GM10266 (cell line): ENCODE measurements around the gene P2RY11.

Experiments used
- DNase-seq: peaks from one replicate; pipeline ENCODE4 v3.0.0; 2012; ENCODE audit errors: extremely low spot score
- TF ChIP-seq, protein P1 (sequence below): IDR thresholded peaks from 2 replicates; pipeline ENCODE4 v1.5.1; 2012; ENCODE audit warnings: mild to moderate bottlenecking, low read depth; ENCODE audit not compliant: control insufficient read depth, insufficient read depth; ENCODE audit errors: missing control alignments

The P2RY11 gene

DNA sequence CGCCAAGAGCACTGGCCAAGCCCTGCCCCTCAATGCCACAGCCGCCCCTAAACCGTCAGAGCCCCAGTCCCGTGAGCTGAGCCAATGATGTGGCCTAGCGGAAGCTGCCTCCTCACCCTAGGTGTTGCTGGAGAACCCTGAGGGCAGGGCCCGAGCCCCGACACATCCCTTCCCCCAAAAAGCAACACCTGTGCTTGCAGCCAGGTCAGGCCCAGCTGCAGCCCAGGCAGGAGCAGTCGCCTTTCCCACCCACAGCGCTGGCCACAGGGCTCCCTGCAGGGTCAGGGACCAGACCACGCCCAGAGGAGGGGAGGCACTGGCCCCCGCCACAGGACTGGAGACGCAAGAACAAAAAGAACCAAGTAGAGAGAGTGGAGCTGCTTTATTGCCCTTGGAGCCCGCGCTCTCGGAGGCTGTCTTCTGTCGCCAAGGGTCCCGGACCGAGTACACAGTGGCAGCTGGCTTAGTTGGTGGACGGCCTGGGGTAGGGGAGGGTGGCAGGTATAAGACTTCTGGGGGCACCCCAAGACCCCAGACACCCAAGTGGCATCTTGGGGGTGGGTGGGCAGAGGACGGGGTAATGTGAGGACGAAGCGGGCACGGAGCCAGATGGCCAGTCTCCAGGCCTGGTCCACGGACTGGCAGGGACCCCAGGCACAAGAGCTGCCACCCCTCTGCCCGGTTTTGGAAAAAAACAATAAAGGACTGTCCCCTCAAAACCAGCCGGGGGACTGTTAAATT, 3.3 kb downstream of the P2RY11 start:
- TF ChIP-seq, protein P1, sequence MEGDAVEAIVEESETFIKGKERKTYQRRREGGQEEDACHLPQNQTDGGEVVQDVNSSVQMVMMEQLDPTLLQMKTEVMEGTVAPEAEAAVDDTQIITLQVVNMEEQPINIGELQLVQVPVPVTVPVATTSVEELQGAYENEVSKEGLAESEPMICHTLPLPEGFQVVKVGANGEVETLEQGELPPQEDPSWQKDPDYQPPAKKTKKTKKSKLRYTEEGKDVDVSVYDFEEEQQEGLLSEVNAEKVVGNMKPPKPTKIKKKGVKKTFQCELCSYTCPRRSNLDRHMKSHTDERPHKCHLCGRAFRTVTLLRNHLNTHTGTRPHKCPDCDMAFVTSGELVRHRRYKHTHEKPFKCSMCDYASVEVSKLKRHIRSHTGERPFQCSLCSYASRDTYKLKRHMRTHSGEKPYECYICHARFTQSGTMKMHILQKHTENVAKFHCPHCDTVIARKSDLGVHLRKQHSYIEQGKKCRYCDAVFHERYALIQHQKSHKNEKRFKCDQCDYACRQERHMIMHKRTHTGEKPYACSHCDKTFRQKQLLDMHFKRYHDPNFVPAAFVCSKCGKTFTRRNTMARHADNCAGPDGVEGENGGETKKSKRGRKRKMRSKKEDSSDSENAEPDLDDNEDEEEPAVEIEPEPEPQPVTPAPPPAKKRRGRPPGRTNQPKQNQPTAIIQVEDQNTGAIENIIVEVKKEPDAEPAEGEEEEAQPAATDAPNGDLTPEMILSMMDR: no peak

DNA sequence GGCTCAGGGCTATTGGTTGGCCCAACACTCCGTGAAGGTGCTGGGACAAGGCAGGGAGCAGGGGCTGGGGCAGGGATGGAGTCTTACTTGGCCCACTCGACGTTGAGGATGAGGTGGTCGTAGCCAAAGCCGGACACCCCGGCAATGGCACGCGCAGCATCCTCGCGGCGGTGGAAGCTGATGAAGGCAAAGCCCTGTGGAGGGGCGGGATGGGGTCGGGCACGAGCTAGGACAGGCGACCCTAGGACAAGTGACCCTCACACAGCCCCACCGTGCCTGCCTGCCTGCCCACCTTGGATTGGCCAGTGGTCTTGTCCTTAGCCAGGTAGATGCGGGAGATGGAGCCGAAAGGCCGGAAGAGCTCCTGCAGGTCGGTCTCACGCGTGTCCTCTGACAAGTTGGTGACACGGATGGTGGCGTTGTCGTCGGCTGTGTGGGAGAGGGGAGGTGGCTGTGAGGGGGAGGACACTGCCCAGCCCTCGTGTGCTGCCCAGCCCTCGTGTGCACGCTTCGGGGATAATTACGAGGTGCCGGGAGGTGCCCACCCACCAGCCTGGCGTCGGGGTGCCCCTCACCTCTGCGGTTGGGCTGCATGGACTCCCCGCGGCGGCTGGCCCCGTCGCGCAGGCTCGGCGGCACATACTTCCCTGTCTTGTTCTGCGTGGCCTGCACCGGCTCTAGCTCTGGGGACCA, 4.0 kb downstream of the P2RY11 start:
- DNase-seq: no peak

More for the DNA sequence above, 3.3 kb downstream of the P2RY11 start:
- no peak for DNase-seq

DNA sequence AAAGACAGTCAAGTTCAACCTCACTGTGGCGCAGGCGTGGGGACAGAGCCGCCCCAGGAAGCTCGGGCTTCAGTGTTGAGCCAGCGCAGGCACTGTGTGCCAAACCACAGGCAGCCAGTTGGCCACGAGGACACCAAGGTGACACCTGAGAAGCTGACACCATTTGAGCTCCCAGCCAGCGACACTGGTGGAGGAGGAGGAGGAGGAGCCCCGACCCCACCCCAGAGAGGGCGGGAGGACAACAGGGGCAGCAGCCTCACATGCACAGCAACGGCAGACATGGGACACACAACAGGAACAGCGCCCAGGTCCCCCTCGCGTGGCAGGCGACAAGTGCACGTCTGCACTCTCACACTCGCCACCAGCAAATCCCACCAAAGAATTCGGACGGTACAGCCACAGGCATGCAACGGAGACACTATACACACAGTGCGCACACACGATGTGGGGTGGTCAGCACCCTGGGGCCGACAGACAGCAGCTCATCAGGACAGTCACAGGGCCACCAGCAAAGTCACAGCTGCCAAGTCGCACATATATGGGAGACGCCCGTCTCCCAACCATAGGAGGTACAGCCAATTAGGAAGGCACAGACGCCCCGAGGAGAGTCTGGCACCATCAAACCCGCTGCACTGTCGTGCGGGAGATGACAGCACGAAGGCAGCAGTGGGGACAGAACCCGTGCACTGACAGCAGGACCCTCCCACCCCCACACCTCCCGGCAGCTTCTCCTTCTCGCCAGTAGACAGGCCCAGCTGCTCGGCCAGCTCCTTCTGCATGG, 4.8 kb downstream of the P2RY11 start:
- DNase-seq: no peak
- TF ChIP-seq, protein P1: no peak

More for the DNA sequence above, 4.0 kb downstream of the P2RY11 start:
- TF ChIP-seq, protein P1: no peak

DNA sequence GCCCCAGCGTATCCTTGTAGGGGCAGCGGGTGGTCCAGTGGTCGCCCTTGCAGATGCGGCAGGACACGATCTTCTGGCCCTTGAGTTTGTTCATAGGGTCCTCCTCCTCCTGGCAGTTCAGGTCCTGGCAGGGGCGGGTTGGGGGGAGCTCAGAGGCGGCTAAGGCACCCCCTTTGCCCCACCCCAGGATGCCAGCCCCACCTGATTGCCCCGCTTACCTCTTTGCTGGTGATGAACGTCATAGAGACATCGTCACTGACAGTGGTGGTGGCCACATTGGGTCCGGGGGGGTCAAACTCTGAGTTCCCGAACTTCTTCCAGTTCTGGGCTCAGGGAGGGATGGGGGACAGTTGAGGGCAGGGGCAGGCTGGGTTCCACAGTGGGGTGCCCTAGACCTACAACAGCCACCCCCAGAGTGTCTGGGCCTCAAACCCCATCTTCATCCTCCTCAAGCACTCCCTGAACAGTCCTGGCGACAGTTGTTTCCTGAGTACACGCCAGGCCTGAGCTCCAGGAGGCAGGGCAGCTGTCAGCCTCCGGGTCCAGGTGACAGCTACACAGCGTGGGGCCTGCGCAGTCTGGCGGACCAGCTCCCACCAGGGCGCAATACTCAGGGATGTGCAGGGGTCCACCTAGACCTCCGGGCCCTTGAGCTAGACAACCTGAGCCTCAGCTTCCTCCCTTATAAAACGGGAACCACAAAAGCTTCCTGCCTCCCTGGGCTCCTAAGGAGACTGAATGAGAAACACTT, 5.5 kb downstream of the P2RY11 start:
- TF ChIP-seq, protein P1: no peak
- no peak for DNase-seq

DNA sequence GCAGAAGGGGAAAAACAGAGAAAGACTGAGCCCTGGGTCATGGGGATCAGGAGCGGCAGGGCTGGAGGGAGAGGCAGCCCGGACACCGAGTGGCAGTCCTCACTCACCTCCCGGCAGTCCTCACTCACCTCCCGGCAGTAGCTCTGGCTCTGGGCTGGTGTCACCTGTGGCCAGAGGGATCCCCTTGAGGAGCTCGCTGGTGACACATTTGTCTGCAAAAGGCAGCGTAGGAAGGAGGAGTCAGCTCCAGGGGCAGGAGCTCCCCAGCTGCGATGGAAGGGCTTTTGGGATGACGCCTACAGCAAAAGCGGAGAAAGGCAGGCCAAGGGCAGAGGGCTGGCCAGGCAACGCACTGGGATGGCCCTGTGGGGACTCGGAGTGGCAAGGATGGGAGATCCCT, 7.5 kb downstream of the P2RY11 start:
- TF ChIP-seq, protein P1: no peak

DNA sequence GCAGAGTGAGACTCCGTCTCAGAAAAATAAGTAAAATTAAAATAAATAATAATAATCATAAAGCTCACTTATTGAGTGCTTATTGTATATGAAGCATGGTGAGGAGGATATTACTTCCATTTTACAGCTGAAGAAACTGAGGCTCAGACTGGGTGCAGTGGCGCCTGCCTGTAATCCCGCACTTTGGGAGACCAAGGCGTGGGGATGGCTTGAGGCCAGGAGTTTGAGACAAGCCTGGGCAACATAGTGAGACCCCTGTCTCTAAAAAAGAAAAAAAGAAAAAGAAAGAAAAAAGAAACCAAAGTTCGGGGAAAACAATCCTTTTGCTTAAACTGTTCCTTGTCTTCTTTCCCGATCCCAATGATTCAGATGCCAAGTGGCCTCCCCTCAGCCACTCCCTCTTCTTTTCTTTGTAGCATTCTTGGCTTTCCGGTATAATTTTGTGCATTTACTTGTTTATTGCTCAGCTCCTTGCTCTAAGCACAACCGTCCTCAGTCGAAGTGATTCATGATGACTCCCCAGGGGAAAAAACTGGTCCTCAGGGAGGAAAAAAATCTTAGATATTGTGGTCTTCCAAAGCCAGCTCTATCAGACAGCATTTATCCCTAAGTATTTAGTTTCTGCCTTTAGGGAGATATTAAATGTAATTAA, 9.2 kb downstream of the P2RY11 start:
- DNase-seq: no peak
- TF ChIP-seq, protein P1: no peak

More for the DNA sequence above, 7.5 kb downstream of the P2RY11 start:
- DNase-seq: no peak
